ENCODE results near the gene MMP17. TPM values are rescaled to one million over a fixed set of nuclear protein-coding genes. Genes with fewer than 3 reads are reported as not detected.

MMP17 gene
- total RNA-seq, 4 donors from 2014 or later, result 2.6 to 23.6 (median 12.4) TPM

- intact Hi-C loops (cut with DNase I; ENCODE audit: low total_unique reads), result no loop called here
- H3K9me3 ChIP-seq, result no peaks in the 10 kb centered on the region
- DNase-seq, result no peak
- 67 to 86% methylated on average over 2 to 8 of the region's 8 CpGs for WGBS, 2 donors (ENCODE audit: low coverage in 1 of 2)
- no peak overlapping the region for H3K27ac ChIP-seq
- no peak overlapping the region for H3K4me3 ChIP-seq
- H3K4me1 ChIP-seq, result peaks cover 0 to 6% (median 0%) of the 10 kb centered on the region in 4 donors
- H3K36me3 ChIP-seq, result no peaks in the 10 kb centered on the region
- TF ChIP-seq, protein P1, sequence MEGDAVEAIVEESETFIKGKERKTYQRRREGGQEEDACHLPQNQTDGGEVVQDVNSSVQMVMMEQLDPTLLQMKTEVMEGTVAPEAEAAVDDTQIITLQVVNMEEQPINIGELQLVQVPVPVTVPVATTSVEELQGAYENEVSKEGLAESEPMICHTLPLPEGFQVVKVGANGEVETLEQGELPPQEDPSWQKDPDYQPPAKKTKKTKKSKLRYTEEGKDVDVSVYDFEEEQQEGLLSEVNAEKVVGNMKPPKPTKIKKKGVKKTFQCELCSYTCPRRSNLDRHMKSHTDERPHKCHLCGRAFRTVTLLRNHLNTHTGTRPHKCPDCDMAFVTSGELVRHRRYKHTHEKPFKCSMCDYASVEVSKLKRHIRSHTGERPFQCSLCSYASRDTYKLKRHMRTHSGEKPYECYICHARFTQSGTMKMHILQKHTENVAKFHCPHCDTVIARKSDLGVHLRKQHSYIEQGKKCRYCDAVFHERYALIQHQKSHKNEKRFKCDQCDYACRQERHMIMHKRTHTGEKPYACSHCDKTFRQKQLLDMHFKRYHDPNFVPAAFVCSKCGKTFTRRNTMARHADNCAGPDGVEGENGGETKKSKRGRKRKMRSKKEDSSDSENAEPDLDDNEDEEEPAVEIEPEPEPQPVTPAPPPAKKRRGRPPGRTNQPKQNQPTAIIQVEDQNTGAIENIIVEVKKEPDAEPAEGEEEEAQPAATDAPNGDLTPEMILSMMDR (IDR thresholded peaks at IDR 0.05), result no peak
- no peak for TF ChIP-seq POLR2AphosphoS5 (IDR thresholded peaks at IDR 0.05)
- no peak for TF ChIP-seq EP300 (IDR thresholded peaks at IDR 0.05; ENCODE audit: low read depth)
- TF ChIP-seq POLR2A (IDR thresholded peaks at IDR 0.05), result no peak
- no peaks in the 10 kb centered on the region for H3K27me3 ChIP-seq
- in situ Hi-C loops (cut with MboI; ENCODE audit: low pct_ligation_motif_present in 1 of 4, low pct_unique_long_range_greater_than_20kb in 1 of 4, low sequenced_read_pairs in 3 of 4), result no loop called here
These were observed 36.3 kb downstream of the MMP17 start for GRCh38 chr12:131864469-131864868.

DNA sequence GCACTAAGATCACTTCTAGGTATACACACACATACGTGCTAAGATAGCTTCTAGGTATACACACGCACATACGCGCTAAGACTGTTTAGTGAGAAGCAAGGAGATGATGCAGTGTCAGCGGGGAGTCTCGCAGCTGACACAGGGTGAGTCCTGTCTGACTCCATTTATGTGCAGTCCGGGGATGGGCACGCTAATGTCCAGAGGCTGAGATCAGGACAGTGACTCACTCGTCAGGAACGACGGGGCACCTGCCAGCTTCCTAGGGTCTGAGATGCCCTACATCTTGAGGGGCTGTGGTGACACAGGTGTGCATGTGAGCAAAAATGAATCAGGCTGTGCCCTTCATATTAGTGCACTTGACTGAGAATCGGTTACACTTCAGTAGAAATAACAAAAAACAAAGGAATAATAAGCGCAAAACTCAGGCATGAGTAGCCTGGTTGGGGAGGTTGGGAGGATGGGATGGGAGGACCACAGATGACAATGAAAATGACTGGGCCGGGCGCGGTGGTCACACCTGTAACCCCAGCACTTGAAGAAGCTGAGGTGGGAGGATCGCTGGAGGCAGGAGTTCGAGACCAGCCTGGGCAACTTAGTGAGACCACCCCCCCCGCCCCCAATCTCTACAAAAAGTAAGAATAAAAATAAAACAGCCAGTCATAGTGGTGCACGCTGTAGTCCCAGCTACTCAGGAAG lies 37.1 kb downstream of the MMP17 start:
- no peak for DNase-seq
- H3K9me3 ChIP-seq, result no peaks in the 10 kb centered on the region
- in situ Hi-C loops (cut with MboI; ENCODE audit: low pct_ligation_motif_present in 1 of 4, low pct_unique_long_range_greater_than_20kb in 1 of 4, low sequenced_read_pairs in 3 of 4), result no loop called here
- no peaks in the 10 kb centered on the region for H3K36me3 ChIP-seq
- H3K27me3 ChIP-seq, result no peaks in the 10 kb centered on the region
- 85 to 88% methylated on average over 6 to 20 of the region's 20 CpGs for WGBS, 2 donors (ENCODE audit: low coverage in 1 of 2)
- H3K27ac ChIP-seq, result no peak overlapping the region
- peaks cover 0 to 5% (median 0%) of the 10 kb centered on the region in 4 donors for H3K4me1 ChIP-seq
- H3K4me3 ChIP-seq, result no peak overlapping the region
- TF ChIP-seq, protein P1 (IDR thresholded peaks at IDR 0.05), result no peak
- no peak for TF ChIP-seq POLR2AphosphoS5 (IDR thresholded peaks at IDR 0.05)
- TF ChIP-seq POLR2A (IDR thresholded peaks at IDR 0.05), result no peak
- TF ChIP-seq EP300 (IDR thresholded peaks at IDR 0.05; ENCODE audit: low read depth), result no peak
- intact Hi-C loops (cut with DNase I; ENCODE audit: low total_unique reads), result no loop called here

- WGBS, 2 donors (ENCODE audit: low coverage in 1 of 2), result 85% methylated on average over 10 of the region's 10 CpGs; no CpG with 5 or more reads in 1 of the 2 donors
- no peak for DNase-seq
- Histone ChIP-seq H3K9me3 (no peaks in the 10 kb centered on the region), H3K27ac (no peak overlapping the region), H3K36me3 (no peaks in the 10 kb centered on the region), H3K27me3 (no peaks in the 10 kb centered on the region), H3K4me3 (no peak overlapping the region), H3K4me1 (no peaks in the 10 kb centered on the region)
- in situ Hi-C loops (cut with MboI; ENCODE audit: low pct_ligation_motif_present in 1 of 4, low pct_unique_long_range_greater_than_20kb in 1 of 4, low sequenced_read_pairs in 3 of 4), result no loop called here
- intact Hi-C loops (cut with DNase I; ENCODE audit: low total_unique reads), result no loop called here
- TF ChIP-seq EP300 (IDR thresholded peaks at IDR 0.05; ENCODE audit: low read depth) (no peak), POLR2A (IDR thresholded peaks at IDR 0.05) (no peak), POLR2AphosphoS5 (IDR thresholded peaks at IDR 0.05) (no peak)
- TF ChIP-seq, protein P1 (IDR thresholded peaks at IDR 0.05), result no peak
These were observed 39.3 kb downstream of the MMP17 start for GRCh38 chr12:131867471-131867870.

- 61% methylated on average over 25 of the region's 28 CpGs; no CpG with 5 or more reads in 1 of the 2 donors for WGBS, 2 donors (ENCODE audit: low coverage in 1 of 2)
- in situ Hi-C loops (cut with MboI; ENCODE audit: low pct_ligation_motif_present in 1 of 4, low pct_unique_long_range_greater_than_20kb in 1 of 4, low sequenced_read_pairs in 3 of 4), result no loop called here
- Histone ChIP-seq H3K9me3 (no peaks in the 10 kb centered on the region), H3K36me3 (no peaks in the 10 kb centered on the region), H3K4me3 (no peak overlapping the region), H3K27ac (no peak overlapping the region), H3K4me1 (no peaks in the 10 kb centered on the region), H3K27me3 (no peaks in the 10 kb centered on the region)
- intact Hi-C loops (cut with DNase I; ENCODE audit: low total_unique reads), result no loop called here
- TF ChIP-seq EP300 (IDR thresholded peaks at IDR 0.05; ENCODE audit: low read depth) (no peak), POLR2A (IDR thresholded peaks at IDR 0.05) (no peak), POLR2AphosphoS5 (IDR thresholded peaks at IDR 0.05) (no peak)
- TF ChIP-seq, protein P1 (IDR thresholded peaks at IDR 0.05), result no peak
- no peak for DNase-seq
These were observed 39.9 kb downstream of the MMP17 start for GRCh38 chr12:131867891-131868675.
